ENCODE results near the gene MYH7.

Gene MYH7

GRCh38 chr14:23379366-23380196, 55.9 kb downstream of the MYH7 start:
- Mint-ChIP-seq H3K4me1 (peaks cover 17% of the 10 kb centered on the region), H3K4me3 (no peak overlapping the region), H3K9me3 (no peaks in the 10 kb centered on the region), H3K36me3 (ENCODE audit: low read depth) (no peaks in the 10 kb centered on the region), H3K27me3 (ENCODE audit: low read depth) (peaks cover 27% of the 10 kb centered on the region), H3K27ac (no peak overlapping the region)
- TF ChIP-seq, protein P1, sequence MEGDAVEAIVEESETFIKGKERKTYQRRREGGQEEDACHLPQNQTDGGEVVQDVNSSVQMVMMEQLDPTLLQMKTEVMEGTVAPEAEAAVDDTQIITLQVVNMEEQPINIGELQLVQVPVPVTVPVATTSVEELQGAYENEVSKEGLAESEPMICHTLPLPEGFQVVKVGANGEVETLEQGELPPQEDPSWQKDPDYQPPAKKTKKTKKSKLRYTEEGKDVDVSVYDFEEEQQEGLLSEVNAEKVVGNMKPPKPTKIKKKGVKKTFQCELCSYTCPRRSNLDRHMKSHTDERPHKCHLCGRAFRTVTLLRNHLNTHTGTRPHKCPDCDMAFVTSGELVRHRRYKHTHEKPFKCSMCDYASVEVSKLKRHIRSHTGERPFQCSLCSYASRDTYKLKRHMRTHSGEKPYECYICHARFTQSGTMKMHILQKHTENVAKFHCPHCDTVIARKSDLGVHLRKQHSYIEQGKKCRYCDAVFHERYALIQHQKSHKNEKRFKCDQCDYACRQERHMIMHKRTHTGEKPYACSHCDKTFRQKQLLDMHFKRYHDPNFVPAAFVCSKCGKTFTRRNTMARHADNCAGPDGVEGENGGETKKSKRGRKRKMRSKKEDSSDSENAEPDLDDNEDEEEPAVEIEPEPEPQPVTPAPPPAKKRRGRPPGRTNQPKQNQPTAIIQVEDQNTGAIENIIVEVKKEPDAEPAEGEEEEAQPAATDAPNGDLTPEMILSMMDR (IDR thresholded peaks at IDR 0.05; ENCODE audit: unreplicated experiment in 3 of 3) = peak; percentile 65 to 72 (median 69)

- Mint-ChIP-seq H3K4me3 (no peak overlapping the region), H3K36me3 (ENCODE audit: low read depth) (no peaks in the 10 kb centered on the region), H3K9me3 (no peaks in the 10 kb centered on the region), H3K27ac (no peak overlapping the region), H3K4me1 (peaks cover 17% of the 10 kb centered on the region), H3K27me3 (ENCODE audit: low read depth) (peaks cover 24% of the 10 kb centered on the region)
- TF ChIP-seq, protein P1 (IDR thresholded peaks at IDR 0.05; ENCODE audit: unreplicated experiment in 3 of 3) = no peak
Measured at GRCh38 chr14:23378612-23379220, 56.7 kb downstream of the MYH7 start.

- H3K4me3 Mint-ChIP-seq = no peak overlapping the region
- no peak overlapping the region for H3K27ac Mint-ChIP-seq
- H3K36me3 Mint-ChIP-seq (ENCODE audit: low read depth) = no peaks in the 10 kb centered on the region
Measured at GRCh38 chr14:23377573-23378563, 57.6 kb downstream of the MYH7 start.

GRCh38 chr14:23377198-23377550, 58.3 kb downstream of the MYH7 start:
- Mint-ChIP-seq H3K4me1 (peaks cover 17% of the 10 kb centered on the region), H3K9me3 (no peaks in the 10 kb centered on the region), H3K27ac (peak overlapping the region in 1 of 3 experiments; percentile 19), H3K36me3 (ENCODE audit: low read depth) (no peaks in the 10 kb centered on the region), H3K27me3 (ENCODE audit: low read depth) (peaks cover 24% of the 10 kb centered on the region), H3K4me3 (no peak overlapping the region)
- TF ChIP-seq, protein P1 (IDR thresholded peaks at IDR 0.05; ENCODE audit: unreplicated experiment in 3 of 3) = no peak

More at GRCh38 chr14:23377573-23378563, 57.6 kb downstream of the MYH7 start:
- TF ChIP-seq, protein P1 (IDR thresholded peaks at IDR 0.05; ENCODE audit: unreplicated experiment in 3 of 3) = no peak
- peaks cover 24% of the 10 kb centered on the region for H3K27me3 Mint-ChIP-seq (ENCODE audit: low read depth)
- no peaks in the 10 kb centered on the region for H3K9me3 Mint-ChIP-seq
- peaks cover 17% of the 10 kb centered on the region for H3K4me1 Mint-ChIP-seq

DNA sequence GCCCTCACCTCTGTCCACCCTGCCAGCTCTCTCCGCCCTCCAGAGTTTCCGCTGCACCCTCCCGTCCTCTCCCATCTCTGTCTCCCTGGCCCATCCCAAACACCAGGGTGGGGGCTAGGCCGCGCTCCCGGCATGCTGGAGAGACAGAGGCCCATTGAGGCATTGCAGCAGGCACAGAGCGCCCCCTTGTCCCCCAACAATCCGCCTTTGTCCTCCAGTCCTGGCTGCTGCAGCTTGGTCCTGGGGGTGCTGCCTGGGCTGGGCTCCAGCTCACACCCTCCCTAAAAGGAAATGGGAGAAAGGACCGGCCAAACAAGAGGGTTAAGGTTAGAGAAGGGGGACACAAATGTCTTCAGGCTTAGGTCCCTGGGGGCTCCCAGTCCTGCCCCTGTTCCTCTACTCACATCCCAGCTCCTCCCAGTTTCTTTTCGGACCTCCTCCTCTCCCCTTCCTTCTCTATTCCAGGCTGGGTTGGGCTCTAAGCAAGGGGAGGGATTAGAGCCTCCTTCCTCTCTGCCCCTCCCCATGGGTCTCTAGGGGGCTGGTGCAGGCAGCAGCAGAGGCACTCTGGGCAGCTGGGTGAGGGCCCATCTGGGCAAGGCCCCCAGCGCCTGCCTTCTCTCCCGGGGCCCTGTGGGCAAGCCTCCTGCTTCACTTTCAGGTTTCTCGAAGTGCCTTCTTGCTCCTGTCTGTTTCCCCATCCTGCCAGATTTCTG, 58.8 kb downstream of the MYH7 start, which contains the start of gene CMTM5:
TSS of gene CMTM5 (plus strand) at position 565 of the 716 bp plus-strand sequence. CDS start 206 bp downstream, outside the sequence.
- Mint-ChIP-seq H3K27me3 (ENCODE audit: low read depth) (peaks cover 21% of the 10 kb centered on the region), H3K4me1 (peaks cover 14% of the 10 kb centered on the region), H3K9me3 (no peaks in the 10 kb centered on the region), H3K27ac (peak within 1 kb of the TSS in 2 of 3 experiments; percentile 19 to 59), H3K4me3 (no peak within 1 kb of the TSS), H3K36me3 (ENCODE audit: low read depth) (no peaks in the 10 kb centered on the region)
- TF ChIP-seq, protein P1 (IDR thresholded peaks at IDR 0.05; ENCODE audit: unreplicated experiment in 3 of 3) = no peak
